Adipose tissue (tissue), 3 donors: Measurements from ENCODE around the gene CIDEB. TPM values are rescaled to one million over a fixed set of nuclear protein-coding genes. Genes with fewer than 3 reads are reported as not detected.

ENCODE experiments used
- H3K27ac ChIP-seq: one replicate; pipeline ENCODE4 v1.5.1; 2013; ENCODE audit warnings: low read depth, low read length
- WGBS, 3 donors: extraction: QIAGEN DNeasy Blood & Tissue Kit; methylation state at CpG; one replicate each; pipeline ENCODE4 v1.1.7; 2013; 5-methylcytosine and 5-hydroxymethylcytosine counted together
- polyA plus RNA-seq, 3 donors: library from polyadenylated mRNA; stranded (reverse); fragments of 200-250 nt; gene quantifications; one replicate each; pipeline ENCODE4 v1.2.3, GENCODE V29; 2013
- donor health status: healthy with polysubstance abuse.
- donor health status: Bipolar disorder and iron deficiency.
- donor health status: healthy.

CIDEB gene
- polyA plus RNA-seq, 3 donors = 10.3 to 18.0 (median 10.6) TPM

DNA sequence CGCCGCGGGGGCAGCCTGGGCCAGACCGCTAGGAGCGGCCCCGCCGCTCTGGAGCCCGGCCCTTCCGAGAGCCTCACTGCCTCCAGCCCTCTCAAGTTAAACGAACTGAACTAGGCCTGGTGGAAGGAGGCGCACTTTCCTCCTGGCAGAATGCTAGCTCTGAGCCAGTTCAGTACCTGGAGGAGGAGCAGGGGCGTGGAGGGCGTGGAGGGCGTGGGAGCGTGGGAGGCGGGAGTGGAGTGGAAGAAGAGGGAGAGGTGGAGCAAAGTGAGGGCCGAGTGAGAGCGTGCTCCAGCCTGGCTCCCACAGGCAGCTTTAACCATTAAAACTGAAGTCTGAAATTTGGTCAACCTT, 8.8 kb upstream of the CIDEB start:
- H3K27ac ChIP-seq = no peak overlapping the region
- WGBS, 3 donors = 61 to 64% (median 64%) methylated on average over 13 to 18 of the region's 18 CpGs

DNA sequence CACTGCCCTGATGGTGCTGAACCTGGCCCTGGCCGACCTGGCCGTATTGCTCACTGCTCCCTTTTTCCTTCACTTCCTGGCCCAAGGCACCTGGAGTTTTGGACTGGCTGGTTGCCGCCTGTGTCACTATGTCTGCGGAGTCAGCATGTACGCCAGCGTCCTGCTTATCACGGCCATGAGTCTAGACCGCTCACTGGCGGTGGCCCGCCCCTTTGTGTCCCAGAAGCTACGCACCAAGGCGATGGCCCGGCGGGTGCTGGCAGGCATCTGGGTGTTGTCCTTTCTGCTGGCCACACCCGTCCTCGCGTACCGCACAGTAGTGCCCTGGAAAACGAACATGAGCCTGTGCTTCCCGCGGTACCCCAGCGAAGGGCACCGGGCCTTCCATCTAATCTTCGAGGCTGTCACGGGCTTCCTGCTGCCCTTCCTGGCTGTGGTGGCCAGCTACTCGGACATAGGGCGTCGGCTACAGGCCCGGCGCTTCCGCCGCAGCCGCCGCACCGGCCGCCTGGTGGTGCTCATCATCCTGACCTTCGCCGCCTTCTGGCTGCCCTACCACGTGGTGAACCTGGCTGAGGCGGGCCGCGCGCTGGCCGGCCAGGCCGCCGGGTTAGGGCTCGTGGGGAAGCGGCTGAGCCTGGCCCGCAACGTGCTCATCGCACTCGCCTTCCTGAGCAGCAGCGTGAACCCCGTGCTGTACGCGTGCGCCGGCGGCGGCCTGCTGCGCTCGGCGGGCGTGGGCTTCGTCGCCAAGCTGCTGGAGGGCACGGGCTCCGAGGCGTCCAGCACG, 8.2 kb upstream of the CIDEB start:
- WGBS, 3 donors = 30 to 54% (median 42%) methylated on average over 63 to 70 of the region's 70 CpGs
- no peak overlapping the region for H3K27ac ChIP-seq

GRCh38 chr14:24315243-24315806, 7.5 kb upstream of the CIDEB start:
- no peak overlapping the region for H3K27ac ChIP-seq
- WGBS, 3 donors = 58 to 88% (median 72%) methylated on average over 10 of the region's 10 CpGs

- 57 to 76% (median 65%) methylated on average over 5 of the region's 5 CpGs for WGBS, 3 donors
- H3K27ac ChIP-seq = no peak overlapping the region
These were observed 6.8 kb upstream of the CIDEB start for GRCh38 chr14:24314377-24315193.

DNA sequence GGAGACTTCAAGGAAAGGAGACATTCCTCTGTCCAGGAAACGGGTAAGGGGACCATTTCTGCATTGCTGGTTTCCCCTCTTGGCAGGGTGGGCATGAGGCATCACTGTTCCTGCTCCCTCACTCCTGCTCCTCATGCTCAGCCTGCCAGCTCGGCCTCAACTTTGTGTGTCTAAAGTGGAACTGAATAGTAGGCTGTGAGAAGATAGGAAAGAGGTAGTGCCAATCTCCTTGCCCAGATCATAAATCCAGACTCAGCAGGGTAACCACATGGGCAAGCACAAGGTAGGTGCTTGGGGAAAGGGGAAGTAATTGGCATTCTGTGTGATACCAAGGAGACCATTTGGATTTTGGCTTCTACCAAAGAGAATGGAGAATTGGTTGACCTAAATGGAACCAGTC, 6.1 kb upstream of the CIDEB start:
- WGBS, 3 donors = 52 to 76% (median 60%) methylated on average over 2 of the region's 2 CpGs
- H3K27ac ChIP-seq = no peak overlapping the region

GRCh38 chr14:24312736-24313507, 5.1 kb upstream of the CIDEB start:
- peak overlapping the region; percentile 31 for H3K27ac ChIP-seq
- WGBS, 3 donors = 34 to 70% (median 42%) methylated on average over 9 of the region's 9 CpGs

- 67 to 83% (median 75%) methylated on average over 1 of the region's 1 CpG for WGBS, 3 donors
- peak overlapping the region; percentile 52 for H3K27ac ChIP-seq
These were observed 4.2 kb upstream of the CIDEB start for GRCh38 chr14:24311837-24312615.

DNA sequence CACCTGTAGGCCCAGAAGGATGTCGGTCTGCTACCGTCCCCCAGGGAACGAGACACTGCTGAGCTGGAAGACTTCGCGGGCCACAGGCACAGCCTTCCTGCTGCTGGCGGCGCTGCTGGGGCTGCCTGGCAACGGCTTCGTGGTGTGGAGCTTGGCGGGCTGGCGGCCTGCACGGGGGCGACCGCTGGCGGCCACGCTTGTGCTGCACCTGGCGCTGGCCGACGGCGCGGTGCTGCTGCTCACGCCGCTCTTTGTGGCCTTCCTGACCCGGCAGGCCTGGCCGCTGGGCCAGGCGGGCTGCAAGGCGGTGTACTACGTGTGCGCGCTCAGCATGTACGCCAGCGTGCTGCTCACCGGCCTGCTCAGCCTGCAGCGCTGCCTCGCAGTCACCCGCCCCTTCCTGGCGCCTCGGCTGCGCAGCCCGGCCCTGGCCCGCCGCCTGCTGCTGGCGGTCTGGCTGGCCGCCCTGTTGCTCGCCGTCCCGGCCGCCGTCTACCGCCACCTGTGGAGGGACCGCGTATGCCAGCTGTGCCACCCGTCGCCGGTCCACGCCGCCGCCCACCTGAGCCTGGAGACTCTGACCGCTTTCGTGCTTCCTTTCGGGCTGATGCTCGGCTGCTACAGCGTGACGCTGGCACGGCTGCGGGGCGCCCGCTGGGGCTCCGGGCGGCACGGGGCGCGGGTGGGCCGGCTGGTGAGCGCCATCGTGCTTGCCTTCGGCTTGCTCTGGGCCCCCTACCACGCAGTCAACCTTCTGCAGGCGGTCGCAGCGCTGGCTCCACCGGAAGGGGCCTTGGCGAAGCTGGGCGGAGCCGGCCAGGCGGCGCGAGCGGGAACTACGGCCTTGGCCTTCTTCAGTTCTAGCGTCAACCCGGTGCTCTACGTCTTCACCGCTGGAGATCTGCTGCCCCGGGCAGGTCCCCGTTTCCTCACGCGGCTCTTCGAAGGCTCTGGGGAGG, 3.1 kb upstream of the CIDEB start, which contains the start of gene LTB4R:
TSS of gene LTB4R (plus strand) at position 857 of the 959 bp plus-strand sequence. CDS start 4,150 bp downstream, outside the sequence.
- H3K27ac ChIP-seq = peak within 1 kb of the TSS; percentile 52
- 2 to 15% (median 5%) methylated on average over 90 to 99 of the region's 99 CpGs for WGBS, 3 donors

- H3K27ac ChIP-seq = no peak overlapping the region
- WGBS, 3 donors = 18 to 26% (median 20%) methylated on average over 5 of the region's 5 CpGs
These were observed 2.5 kb upstream of the CIDEB start for GRCh38 chr14:24310265-24310645.

DNA sequence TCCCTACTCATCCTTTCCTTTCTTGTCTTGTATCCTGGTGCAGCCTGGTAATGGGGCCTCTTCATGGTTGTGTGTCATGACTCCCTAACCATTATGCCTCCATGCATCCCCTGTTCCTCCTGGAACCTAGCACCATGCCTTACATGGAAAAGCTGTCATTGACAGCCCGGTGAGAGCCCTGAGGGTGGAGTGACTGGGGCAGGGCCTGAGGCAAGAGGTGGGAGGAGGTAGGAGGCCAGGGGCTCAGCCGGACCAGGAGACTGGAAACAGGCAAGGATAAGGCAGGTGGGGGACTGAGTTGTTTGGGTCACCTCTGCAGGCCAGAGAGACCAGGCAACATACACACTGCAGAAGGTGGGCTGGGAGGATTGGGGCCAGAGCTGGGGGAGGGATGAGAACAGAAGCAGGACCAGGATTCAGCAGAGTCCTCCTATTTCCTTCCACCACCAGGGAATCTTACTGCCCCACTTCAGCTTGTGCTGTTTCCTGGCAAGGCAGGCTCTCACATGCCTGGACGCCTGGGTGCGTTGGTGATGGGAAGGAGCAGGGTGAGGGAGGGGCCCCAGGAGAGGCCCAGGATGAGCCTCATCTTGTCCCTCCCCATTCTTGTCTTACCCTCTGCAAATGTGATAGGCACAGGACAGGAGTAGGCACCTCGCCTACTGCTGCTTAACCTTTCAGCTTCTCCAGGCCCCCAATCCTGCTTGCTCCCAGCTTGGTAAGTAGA, 1.9 kb upstream of the CIDEB start, which contains the start of gene LTB4R2:
TSS of gene LTB4R2 (plus strand) at position 603 of the 727 bp plus-strand sequence. CDS start 525 bp downstream, outside the sequence.
- H3K27ac ChIP-seq = no peak within 1 kb of the TSS
- WGBS, 3 donors = 69 to 84% (median 73%) methylated on average over 5 of the region's 5 CpGs

GRCh38 chr14:24308342-24309124, 756 bp upstream of the CIDEB start:
- WGBS, 3 donors = 77 to 82% (median 80%) methylated on average over 7 of the region's 7 CpGs
- no peak overlapping the region for H3K27ac ChIP-seq

- 73 to 86% (median 83%) methylated on average over 11 of the region's 11 CpGs for WGBS, 3 donors
- H3K27ac ChIP-seq = no peak overlapping the region
These were observed 612 bp downstream of the CIDEB start for GRCh38 chr14:24307156-24307574.

DNA sequence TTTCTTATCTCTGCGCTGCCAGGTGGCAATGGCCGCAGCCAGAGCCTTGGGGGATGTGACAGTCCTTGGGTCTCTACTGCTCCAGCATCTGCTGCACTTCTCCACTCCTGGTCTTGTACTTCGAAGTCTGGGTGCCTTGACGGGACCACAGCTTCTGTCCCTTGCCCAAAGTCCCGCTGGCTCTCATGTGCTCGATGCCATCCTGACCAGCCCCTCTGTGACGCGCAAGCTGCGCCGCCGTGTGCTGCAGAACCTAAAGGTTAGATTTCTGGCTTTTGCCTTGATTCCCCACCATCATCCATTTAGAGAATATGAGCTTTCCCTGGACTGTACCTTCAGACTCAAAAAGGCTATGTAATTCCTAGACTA, 3.8 kb downstream of the CIDEB start:
- 95 to 99% (median 96%) methylated on average over 11 of the region's 11 CpGs for WGBS, 3 donors
- no peak overlapping the region for H3K27ac ChIP-seq

DNA sequence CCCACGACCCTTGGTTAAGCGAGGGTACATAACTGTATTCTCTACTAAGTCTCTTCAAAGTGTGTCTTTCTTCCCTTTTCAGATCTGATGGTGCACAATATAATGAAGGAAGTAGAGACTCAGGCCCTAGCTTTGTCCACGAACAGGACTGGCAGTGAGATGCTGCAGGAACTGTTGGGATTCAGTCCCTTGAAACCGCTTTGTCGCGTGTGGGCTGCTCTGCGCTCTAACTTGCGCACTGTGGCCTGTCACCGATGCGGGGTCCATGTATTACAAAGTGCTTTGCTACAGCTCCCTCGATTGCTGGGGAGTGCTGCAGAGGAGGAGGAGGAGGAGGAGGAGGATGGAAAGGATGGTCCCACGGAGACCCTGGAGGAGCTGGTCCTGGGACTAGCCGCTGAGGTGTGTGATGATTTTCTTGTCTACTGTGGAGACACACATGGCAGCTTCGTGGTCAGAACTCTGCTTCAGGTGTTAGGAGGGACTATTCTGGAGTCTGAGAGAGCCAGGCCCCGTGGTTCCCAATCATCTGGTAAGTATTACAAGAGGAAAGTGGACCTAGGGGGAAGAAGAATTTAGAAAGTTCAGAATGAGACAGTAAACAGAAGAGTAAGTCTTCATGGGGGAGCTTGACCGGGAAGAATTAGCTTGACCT, 7.3 kb downstream of the CIDEB start:
- peak overlapping the region; percentile 31 for H3K27ac ChIP-seq
- WGBS, 3 donors = 25 to 33% (median 32%) methylated on average over 16 of the region's 16 CpGs
